ENCODE results near the gene LPCAT4. TPM values are rescaled to one million over a fixed set of nuclear protein-coding genes. Genes with fewer than 3 reads are reported as not detected.

Gene LPCAT4
- total and polyA plus RNA-seq, 9 of the 15 experiments (the other 6 are each of a cell fraction or from before 2014, with no cell fraction given): 7.3 to 34.3 (median 14.4) TPM

DNA sequence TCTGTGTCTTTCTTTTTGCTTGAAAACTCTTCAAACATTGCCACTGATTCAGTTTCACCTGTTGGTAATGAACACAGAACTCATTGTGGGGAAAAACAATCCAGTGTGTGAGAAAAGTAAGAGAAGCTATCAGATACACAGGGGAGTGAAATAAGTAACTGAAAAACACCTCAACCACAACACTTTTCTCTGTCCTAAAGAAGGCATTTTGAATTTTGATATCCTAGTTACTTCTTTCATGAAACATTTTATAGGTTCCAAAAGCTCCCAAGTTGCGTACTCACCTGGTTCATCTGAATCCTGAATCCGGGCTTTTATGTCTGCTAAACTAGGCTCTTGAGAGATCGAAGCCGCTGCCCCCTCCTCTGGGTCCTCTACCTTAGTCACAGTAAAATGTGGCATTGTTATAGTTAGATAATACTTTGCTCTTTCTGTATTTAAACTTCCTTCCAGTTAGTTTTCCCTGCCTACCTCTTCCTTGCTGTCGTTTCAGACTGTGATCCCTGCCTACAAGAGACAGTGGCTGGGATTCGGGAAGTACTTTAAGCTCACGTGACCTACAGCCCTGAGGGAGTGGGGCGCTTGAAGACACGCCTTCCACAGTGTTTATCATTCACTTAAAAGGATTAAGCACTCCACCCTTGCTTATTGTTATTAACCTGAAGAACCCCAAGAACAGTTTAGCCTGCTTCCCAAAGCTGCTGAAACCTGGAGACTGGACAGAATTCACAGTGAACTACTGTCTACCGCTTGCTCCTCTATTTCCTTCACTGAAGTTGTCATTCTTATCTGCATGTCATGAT is 48.5 kb downstream of the LPCAT4 start (continued):
- TF ChIP-seq CBFB (CRISPR knock-in tag; IDR thresholded peaks at IDR 0.05): no peak
- TF ChIP-seq FUS (optimal IDR thresholded peaks at IDR 0.05; ENCODE audit: low read depth, low read length): no peak
- TF ChIP-seq, protein P1, sequence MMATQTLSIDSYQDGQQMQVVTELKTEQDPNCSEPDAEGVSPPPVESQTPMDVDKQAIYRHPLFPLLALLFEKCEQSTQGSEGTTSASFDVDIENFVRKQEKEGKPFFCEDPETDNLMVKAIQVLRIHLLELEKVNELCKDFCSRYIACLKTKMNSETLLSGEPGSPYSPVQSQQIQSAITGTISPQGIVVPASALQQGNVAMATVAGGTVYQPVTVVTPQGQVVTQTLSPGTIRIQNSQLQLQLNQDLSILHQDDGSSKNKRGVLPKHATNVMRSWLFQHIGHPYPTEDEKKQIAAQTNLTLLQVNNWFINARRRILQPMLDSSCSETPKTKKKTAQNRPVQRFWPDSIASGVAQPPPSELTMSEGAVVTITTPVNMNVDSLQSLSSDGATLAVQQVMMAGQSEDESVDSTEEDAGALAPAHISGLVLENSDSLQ (IDR thresholded peaks at IDR 0.05): peak; percentile 48
- no peak for TF ChIP-seq NR3C1 (CRISPR knock-in tag; IDR thresholded peaks at IDR 0.05)
- TF ChIP-seq ATF7 (IDR thresholded peaks at IDR 0.05): peak; percentile 40; the same call in 1 of the 2 replicates

DNA sequence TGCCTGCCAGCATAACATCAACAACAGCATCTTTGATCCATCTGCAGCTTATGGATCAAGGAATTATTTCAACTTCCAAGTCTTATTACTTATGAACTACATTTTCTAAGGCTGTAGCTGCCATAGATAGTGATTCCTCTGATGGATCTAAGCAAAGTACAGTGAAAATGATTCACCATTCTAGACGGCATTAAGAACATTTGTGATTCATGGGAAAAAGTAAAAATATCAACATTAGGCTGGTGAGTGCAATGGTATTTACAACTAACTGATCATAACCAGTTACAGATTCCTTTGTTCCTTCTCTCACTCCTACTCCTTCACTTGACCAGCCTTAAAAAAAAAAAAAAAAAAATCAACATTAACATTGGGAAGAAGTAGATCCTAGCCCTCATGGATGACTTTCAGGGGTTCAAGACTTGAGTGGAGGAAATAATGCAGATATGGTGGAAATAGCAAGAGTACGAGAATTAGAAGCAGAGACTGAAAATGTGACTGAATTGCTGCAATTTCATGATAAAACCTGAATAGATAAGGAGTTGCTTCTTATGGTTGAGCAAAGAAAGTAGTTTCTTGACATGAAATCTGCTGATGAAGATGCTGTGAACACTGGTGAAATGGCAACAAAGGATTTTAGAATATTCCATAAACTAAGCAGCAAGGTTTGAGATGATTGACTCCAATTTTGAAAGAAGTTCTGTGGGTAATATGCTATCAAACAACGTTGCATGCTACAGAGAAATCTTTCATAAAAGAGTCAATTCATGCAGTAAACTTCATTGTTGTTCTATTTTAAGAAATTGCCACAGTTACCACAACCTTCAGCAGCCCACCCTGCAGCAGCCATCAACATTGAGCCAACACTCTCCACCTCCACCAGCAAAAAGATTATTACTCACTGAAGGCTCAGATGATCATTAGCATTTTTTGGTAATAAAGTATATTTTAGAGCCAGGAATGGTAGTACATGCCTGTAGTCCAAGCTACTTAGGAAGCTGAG is 52.2 kb downstream of the LPCAT4 start:
- WGBS (ENCODE audit: insufficient coverage, low coverage, missing lambda C conversion rate): 16% methylated on average over 3 of the region's 3 CpGs
- no peak overlapping the region for H2AFZ ChIP-seq (ENCODE audit: low read depth, low read length)
- no peaks in the 10 kb centered on the region for H4K20me1 ChIP-seq (replicated peaks; ENCODE audit: control insufficient read depth, insufficient read depth, low read length)
- no peaks in the 10 kb centered on the region for H3K36me3 ChIP-seq (ENCODE audit: control insufficient read depth, insufficient read depth, low read length)
- H3K9me1 ChIP-seq (ENCODE audit: control insufficient read depth, insufficient read depth, low read length): no peaks in the 10 kb centered on the region
- no peaks in the 10 kb centered on the region for H3K27me3 ChIP-seq (ENCODE audit: control insufficient read depth in 2 of 2, insufficient read depth in 2 of 2, low read length in 2 of 2)
- BruUV-seq (replicated peaks): no TSS peak
- TF ChIP-seq, protein P2, sequence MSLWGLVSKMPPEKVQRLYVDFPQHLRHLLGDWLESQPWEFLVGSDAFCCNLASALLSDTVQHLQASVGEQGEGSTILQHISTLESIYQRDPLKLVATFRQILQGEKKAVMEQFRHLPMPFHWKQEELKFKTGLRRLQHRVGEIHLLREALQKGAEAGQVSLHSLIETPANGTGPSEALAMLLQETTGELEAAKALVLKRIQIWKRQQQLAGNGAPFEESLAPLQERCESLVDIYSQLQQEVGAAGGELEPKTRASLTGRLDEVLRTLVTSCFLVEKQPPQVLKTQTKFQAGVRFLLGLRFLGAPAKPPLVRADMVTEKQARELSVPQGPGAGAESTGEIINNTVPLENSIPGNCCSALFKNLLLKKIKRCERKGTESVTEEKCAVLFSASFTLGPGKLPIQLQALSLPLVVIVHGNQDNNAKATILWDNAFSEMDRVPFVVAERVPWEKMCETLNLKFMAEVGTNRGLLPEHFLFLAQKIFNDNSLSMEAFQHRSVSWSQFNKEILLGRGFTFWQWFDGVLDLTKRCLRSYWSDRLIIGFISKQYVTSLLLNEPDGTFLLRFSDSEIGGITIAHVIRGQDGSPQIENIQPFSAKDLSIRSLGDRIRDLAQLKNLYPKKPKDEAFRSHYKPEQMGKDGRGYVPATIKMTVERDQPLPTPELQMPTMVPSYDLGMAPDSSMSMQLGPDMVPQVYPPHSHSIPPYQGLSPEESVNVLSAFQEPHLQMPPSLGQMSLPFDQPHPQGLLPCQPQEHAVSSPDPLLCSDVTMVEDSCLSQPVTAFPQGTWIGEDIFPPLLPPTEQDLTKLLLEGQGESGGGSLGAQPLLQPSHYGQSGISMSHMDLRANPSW (CRISPR knock-in tag; IDR thresholded peaks at IDR 0.05): no peak
- TF ChIP-seq SAP30 (IDR thresholded peaks at IDR 0.05; ENCODE audit: borderline replicate concordance, insufficient read depth, low read depth, low read length, poor library complexity, severe bottlenecking): no peak
- TF ChIP-seq, protein P3, sequence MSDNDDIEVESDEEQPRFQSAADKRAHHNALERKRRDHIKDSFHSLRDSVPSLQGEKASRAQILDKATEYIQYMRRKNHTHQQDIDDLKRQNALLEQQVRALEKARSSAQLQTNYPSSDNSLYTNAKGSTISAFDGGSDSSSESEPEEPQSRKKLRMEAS (CRISPR knock-in tag; IDR thresholded peaks at IDR 0.05): no peak
- no peak for TF ChIP-seq MCM7 (IDR thresholded peaks at IDR 0.05)
- no peak for TF ChIP-seq CAMTA2 (CRISPR knock-in tag; conservative IDR thresholded peaks at IDR 0.05)
- no peak for TF ChIP-seq RCOR1 (IDR thresholded peaks at IDR 0.05; ENCODE audit: borderline replicate concordance in 1 of 2, low read depth in 2 of 2, low read length in 2 of 2)
- no peak for DNase-seq (ENCODE audit: extremely low read depth in 1 of 4, low spot score in 3 of 4)
- ChIA-PET CTCF (ENCODE audit: low intra/inter-chr PET ratio) (no interaction called here), POLR2A (no interaction called here)
- no peak overlapping the region for H3K9ac ChIP-seq (ENCODE audit: insufficient read depth in 1 of 2, low read depth in 2 of 2, low read length in 2 of 2)
- no peak overlapping the region for H3K4me2 ChIP-seq (ENCODE audit: insufficient read depth, low read length)
- in situ Hi-C loops (cut with MboI): no loop called here
- FAIRE-seq: no peak
- H3K4me1 ChIP-seq (replicated peaks in 1 of 2; ENCODE audit: control insufficient read depth in 2 of 2, insufficient read depth in 2 of 2, low read length in 2 of 2): peaks cover 0 to 4% of the 10 kb centered on the region in 2 experiments; a peak in 3 of 5 replicates
- H3K9me3 ChIP-seq (replicated peaks; ENCODE audit: control insufficient read depth, insufficient read depth, low read depth, low read length): no peaks in the 10 kb centered on the region
- no peaks in the 10 kb centered on the region; the same call in 1 of the 3 replicates for H3K79me2 ChIP-seq (ENCODE audit: control insufficient read depth, insufficient read depth, low read length)
- H3K4me3 ChIP-seq: no peak overlapping the region
- intact Hi-C loops (cut with micrococcal nuclease): no loop called here
- no peak for ATAC-seq
- H3K27ac ChIP-seq (ENCODE audit: extremely low read depth, low read depth, low read length): no peak overlapping the region

All from K562 (cell line).